Measurements from ENCODE around the gene DHRS3. TPM values are rescaled to one million over a fixed set of nuclear protein-coding genes. Genes with fewer than 3 reads are reported as not detected.

The DHRS3 gene
- total and polyA plus RNA-seq, 10 donors = 8.9 to 41.0 (median 28.7) TPM

GRCh38 chr1:12603224-12603623 is 14.8 kb downstream of the DHRS3 start:
- Histone ChIP-seq H3K27ac (peak overlapping the region in 5 of 8 donors; percentile 69 to 76 (median 73)), H3K36me3 (peaks cover 0 to 7% (median 0%) of the 10 kb centered on the region in 6 donors), H3K9me3 (peaks cover 0 to 12% (median 0%) of the 10 kb centered on the region in 8 donors), H3K4me3 (no peak overlapping the region), H3K4me1 (peaks cover 33 to 75% (median 56%) of the 10 kb centered on the region in 6 donors), H3K27me3 (replicated peaks in 1 of 7) (no peaks in the 10 kb centered on the region)
- no peak for DNase-seq
- TF ChIP-seq POLR2A (IDR thresholded peaks at IDR 0.05) (no peak), POLR2AphosphoS5 (IDR thresholded peaks at IDR 0.05) (no peak)
- TF ChIP-seq, protein P1, sequence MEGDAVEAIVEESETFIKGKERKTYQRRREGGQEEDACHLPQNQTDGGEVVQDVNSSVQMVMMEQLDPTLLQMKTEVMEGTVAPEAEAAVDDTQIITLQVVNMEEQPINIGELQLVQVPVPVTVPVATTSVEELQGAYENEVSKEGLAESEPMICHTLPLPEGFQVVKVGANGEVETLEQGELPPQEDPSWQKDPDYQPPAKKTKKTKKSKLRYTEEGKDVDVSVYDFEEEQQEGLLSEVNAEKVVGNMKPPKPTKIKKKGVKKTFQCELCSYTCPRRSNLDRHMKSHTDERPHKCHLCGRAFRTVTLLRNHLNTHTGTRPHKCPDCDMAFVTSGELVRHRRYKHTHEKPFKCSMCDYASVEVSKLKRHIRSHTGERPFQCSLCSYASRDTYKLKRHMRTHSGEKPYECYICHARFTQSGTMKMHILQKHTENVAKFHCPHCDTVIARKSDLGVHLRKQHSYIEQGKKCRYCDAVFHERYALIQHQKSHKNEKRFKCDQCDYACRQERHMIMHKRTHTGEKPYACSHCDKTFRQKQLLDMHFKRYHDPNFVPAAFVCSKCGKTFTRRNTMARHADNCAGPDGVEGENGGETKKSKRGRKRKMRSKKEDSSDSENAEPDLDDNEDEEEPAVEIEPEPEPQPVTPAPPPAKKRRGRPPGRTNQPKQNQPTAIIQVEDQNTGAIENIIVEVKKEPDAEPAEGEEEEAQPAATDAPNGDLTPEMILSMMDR (IDR thresholded peaks at IDR 0.05 in 8 of 11, conservative IDR thresholded peaks at IDR 0.05 in 3 of 11) = no peak
- intact Hi-C loops (cut with DNase I; ENCODE audit: low total_unique reads) = no loop called here
- WGBS, 5 donors = 74 to 84% (median 76%) methylated on average over 9 of the region's 9 CpGs

- DNase-seq = no peak
- TF ChIP-seq, protein P1 (IDR thresholded peaks at IDR 0.05 in 8 of 11, conservative IDR thresholded peaks at IDR 0.05 in 3 of 11) = no peak
- no peak for TF ChIP-seq POLR2AphosphoS5 (IDR thresholded peaks at IDR 0.05)
- TF ChIP-seq POLR2A (IDR thresholded peaks at IDR 0.05) = no peak
- H3K4me1 ChIP-seq = peaks cover 33 to 80% (median 60%) of the 10 kb centered on the region in 6 donors
- WGBS, 5 donors = 84 to 96% (median 93%) methylated on average over 2 to 6 of the region's 6 CpGs
- no peaks in the 10 kb centered on the region for H3K27me3 ChIP-seq (replicated peaks in 1 of 7)
- no peak overlapping the region for H3K4me3 ChIP-seq
- intact Hi-C loops (cut with DNase I; ENCODE audit: low total_unique reads) = no loop called here
- peak overlapping the region in 2 of 8 donors; percentile 71 to 74 for H3K27ac ChIP-seq
- peaks cover 0 to 12% (median 0%) of the 10 kb centered on the region in 8 donors for H3K9me3 ChIP-seq
- H3K36me3 ChIP-seq = peaks cover 0 to 7% (median 0%) of the 10 kb centered on the region in 6 donors
These were observed 15.4 kb downstream of the DHRS3 start for GRCh38 chr1:12602659-12603024.

GRCh38 chr1:12601700-12602658 is 16.0 kb downstream of the DHRS3 start:
- DNase-seq = no peak
- WGBS, 5 donors = 64 to 86% (median 70%) methylated on average over 12 to 13 of the region's 13 CpGs
- H3K4me1 ChIP-seq = peaks cover 33 to 87% (median 63%) of the 10 kb centered on the region in 6 donors
- H3K4me3 ChIP-seq = no peak overlapping the region
- no peaks in the 10 kb centered on the region for H3K27me3 ChIP-seq (replicated peaks in 1 of 7)
- peaks cover 0 to 3% (median 0%) of the 10 kb centered on the region in 6 donors for H3K36me3 ChIP-seq
- intact Hi-C loops (cut with DNase I; ENCODE audit: low total_unique reads) = no loop called here
- peaks cover 0 to 6% (median 0%) of the 10 kb centered on the region in 8 donors for H3K9me3 ChIP-seq
- peak overlapping the region in 1 of 8 donors; percentile 74 for H3K27ac ChIP-seq
- TF ChIP-seq, protein P1 (IDR thresholded peaks at IDR 0.05 in 8 of 11, conservative IDR thresholded peaks at IDR 0.05 in 3 of 11) = no peak
- TF ChIP-seq POLR2A (IDR thresholded peaks at IDR 0.05) = no peak
- no peak for TF ChIP-seq POLR2AphosphoS5 (IDR thresholded peaks at IDR 0.05)

Data from spleen (tissue), 11 donors.